ENCODE measurements around the gene FOXF1.

Gene FOXF1

GRCh38 chr16:86545954-86546637 lies 35.8 kb downstream of the FOXF1 start:
- no peak for TF ChIP-seq CTCF (IDR thresholded peaks at IDR 0.05; ENCODE audit: low read depth, low read length)
- H3K4me3 ChIP-seq (ENCODE audit: low read depth, low read length): no peak overlapping the region

- no peak for TF ChIP-seq CTCF (IDR thresholded peaks at IDR 0.05; ENCODE audit: low read depth, low read length)
These were observed 36.3 kb downstream of the FOXF1 start for GRCh38 chr16:86546638-86547013.

GRCh38 chr16:86547286-86547685 lies 37.0 kb downstream of the FOXF1 start:
- no peak overlapping the region for H3K4me3 ChIP-seq (ENCODE audit: low read depth, low read length)
- no peak for TF ChIP-seq CTCF (IDR thresholded peaks at IDR 0.05; ENCODE audit: low read depth, low read length)

More at GRCh38 chr16:86546638-86547013, 36.3 kb downstream of the FOXF1 start:
- H3K4me3 ChIP-seq (ENCODE audit: low read depth, low read length): no peak overlapping the region

GRCh38 chr16:86549076-86549892 lies 39.0 kb downstream of the FOXF1 start:
- TF ChIP-seq CTCF (IDR thresholded peaks at IDR 0.05; ENCODE audit: low read depth, low read length): no peak
- no peak overlapping the region for H3K4me3 ChIP-seq (ENCODE audit: low read depth, low read length)

GRCh38 chr16:86549893-86550190 lies 39.5 kb downstream of the FOXF1 start:
- no peak for TF ChIP-seq CTCF (IDR thresholded peaks at IDR 0.05; ENCODE audit: low read depth, low read length)
- H3K4me3 ChIP-seq (ENCODE audit: low read depth, low read length): no peak overlapping the region

GRCh38 chr16:86550281-86550680 lies 40.0 kb downstream of the FOXF1 start:
- no peak for TF ChIP-seq CTCF (IDR thresholded peaks at IDR 0.05; ENCODE audit: low read depth, low read length)

GRCh38 chr16:86553356-86553755 lies 43.0 kb downstream of the FOXF1 start:
- H3K4me3 ChIP-seq (ENCODE audit: low read depth, low read length): no peak overlapping the region
- no peak for TF ChIP-seq CTCF (IDR thresholded peaks at IDR 0.05; ENCODE audit: low read depth, low read length)

More at GRCh38 chr16:86550281-86550680, 40.0 kb downstream of the FOXF1 start:
- no peak overlapping the region for H3K4me3 ChIP-seq (ENCODE audit: low read depth, low read length)
